GM21381 (cell line): ENCODE measurements around the gene MUC7.
"Not testable (repeated sequence)": the region's sequence is repeated elsewhere in the genome, so short reads cannot be mapped to it uniquely, and the experiment has no call there.

Experiments
- ATAC-seq: cut with Tn5 transposase; IDR thresholded peaks from one replicate; pipeline ENCODE4 v1.9.1; 2021; ENCODE audit warnings: mild to moderate bottlenecking, moderate library complexity; ENCODE audit not compliant: unreplicated experiment

Gene MUC7

DNA sequence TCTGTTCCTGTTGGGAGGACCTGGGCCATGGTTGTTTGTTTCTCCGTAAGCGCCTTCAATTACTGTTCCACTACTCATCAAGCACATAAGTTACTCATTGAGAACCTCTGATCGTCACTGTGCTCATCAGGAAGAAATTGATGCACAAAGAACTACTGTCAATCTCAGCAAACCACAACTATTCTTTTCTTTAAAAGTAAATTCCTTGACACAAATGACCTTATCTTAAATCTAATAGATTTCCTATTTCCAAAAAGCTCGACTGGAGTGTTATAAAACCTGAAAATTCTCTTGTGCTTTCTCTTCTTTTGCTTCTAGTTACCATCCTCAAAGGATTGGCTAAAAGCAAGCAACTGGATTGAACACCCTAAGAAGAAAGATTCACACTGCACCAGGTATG, at the start of gene MUC7:
TSS of gene MUC7 (plus strand) at position 301 of the 400 bp plus-strand sequence. CDS start 1,825 bp downstream, outside the sequence.
- no peak for ATAC-seq

DNA sequence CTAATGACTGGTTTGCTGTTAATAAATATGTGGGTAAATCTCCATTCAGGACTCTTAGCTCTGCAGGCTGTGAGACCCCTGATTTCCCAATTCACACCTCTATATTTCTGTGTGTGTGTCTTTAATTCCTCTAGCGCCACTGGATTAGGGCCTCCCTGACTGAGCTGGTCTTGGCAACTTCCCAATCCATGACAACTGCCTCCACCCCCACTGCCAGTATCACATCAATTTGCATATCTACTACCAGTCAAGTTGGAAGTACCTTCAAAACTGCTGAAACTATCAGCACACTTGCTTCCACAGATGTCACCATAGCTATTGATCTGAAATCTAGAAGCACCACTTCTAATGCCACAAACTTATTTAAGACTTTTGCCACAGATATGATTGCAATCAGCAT, 46.7 kb upstream of the MUC7 start:
- no peak for ATAC-seq

DNA sequence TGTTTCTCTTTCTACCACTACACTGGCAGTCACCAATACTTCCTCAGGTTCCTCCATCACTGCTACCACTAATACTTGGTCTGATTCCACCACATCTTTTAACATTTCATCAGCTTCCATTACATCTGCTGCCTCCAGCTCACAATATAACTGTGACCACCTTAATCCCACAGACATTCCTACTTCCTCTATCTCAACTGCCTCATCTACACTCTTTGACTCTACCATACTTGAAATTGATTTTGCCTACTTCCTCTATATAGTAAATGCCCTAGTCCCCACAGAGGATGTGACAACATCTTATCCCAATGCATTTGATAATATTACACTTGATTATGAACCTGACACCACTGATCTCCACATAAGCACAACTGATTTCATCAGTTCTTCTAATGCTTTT, 45.2 kb upstream of the MUC7 start:
- ATAC-seq: no peak

DNA sequence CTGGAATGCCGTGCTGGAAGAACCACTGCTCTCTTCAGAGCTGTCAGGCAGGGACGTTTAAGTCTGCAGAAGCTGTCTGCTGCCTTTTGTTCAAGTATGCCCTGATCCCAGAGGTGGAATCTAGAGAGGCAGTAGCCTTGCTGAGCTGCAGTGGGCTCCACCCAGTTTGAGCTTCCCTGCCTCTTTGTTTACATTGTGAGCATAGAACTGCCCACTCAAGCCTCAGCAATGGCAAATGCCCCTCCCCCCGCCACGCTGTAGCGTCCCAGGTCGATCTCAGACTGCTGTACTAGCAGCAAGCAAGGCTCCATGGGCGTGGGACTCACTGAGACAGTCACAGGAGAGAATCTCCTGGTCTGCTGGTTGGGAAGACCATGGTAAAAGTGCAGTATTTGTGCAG, 34.8 kb upstream of the MUC7 start:
- ATAC-seq: no peak

DNA sequence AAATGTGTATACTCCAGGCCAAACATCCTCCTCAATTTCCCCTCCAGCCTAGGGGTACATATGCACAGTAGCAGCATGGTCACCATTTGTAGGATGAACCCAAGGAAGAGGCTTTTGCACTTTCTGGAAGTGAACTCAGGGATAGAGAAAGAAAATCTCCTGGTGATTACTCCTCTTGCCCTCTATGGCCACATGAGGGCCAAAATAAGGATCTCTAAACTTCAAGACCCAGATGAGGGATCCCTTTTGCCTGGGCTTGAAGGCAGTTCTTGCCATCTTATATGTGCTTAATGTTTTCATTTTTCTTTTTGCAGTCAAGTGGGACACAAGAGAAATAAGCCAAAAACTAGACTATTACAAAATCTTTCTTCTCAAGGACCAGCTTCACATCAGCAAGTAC, 29.5 kb upstream of the MUC7 start:
- ATAC-seq: no peak

DNA sequence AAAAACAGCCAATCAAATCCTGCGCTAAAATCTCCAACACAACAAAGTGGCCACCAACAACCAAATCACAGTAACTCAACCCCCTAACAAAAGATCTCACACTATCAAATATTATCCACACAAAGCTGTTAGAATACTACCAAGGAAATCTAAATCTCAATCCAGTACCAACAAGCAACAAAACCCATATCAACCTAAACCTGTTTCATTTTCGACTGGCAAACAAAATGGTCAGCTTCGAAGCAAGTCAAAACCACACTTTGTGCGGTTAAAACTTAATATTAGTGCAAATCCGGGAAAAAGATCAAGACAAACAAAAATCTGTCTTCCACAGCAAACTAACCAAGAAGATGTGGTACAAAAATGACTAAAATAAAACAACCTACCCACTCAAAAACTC, 28.7 kb upstream of the MUC7 start:
- no peak for ATAC-seq

DNA sequence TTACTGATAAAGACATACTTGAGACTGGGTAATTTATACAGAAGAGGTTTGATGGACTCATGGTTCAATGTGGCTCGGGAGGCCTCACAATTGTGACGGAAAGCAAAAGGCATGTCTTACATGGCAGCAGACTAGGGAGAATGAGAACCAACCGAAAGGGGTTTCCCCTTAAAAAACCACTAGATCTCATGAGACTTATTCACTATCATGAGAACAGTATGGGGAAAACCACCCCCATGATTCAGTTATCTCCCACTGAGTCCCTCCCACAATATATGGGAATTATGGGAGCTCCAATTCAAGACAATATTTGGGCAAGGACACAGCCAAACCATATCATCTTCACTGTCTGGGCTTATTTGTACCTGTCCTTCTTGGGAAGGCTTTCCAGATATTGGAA, 22.8 kb upstream of the MUC7 start:
- no peak for ATAC-seq

DNA sequence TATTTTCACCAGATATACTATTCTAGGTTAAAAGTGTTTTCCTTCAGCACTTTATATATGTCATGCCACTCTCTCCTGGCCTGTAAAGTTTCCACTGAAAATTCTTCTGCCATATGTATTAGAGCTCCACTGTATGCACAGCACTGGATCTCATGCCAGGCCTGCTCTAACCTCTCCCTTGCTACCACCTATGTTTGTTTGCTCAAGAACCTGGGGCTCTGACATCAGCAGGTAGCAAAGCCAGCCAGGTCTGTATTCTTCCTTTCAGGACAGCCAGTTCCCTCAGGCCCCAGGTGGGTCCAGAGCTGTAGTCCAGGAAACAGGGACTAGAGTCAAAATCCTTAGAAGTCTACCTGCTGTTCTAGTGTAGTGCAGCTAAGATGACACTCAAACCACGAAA, 19.1 kb upstream of the MUC7 start:
- no peak for ATAC-seq

DNA sequence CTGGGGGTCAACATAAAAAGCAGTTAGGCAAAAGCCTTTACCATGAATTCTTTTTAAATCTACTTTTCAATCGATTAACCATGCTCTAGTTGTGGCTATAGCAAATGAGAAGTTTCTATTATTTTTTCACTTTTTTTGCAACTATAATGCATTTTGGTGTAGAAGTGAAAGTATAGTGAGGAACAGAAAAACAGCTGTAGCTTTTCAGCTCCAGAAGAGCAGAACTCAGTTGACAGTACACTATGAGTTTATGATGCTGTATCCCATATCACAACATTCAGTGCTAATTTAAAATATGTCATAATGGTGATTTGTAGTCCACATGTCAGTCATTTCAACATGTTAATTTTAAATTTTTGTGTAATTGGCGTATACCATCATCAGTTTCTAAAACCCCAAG, 8.7 kb upstream of the MUC7 start:
- ATAC-seq: no peak

- ATAC-seq: no peak
Measured at GRCh38 chr4:70473679-70474078, 1.7 kb downstream of the MUC7 start.

- ATAC-seq: no peak
Measured at GRCh38 chr4:70488748-70489147, 16.8 kb downstream of the MUC7 start.

DNA sequence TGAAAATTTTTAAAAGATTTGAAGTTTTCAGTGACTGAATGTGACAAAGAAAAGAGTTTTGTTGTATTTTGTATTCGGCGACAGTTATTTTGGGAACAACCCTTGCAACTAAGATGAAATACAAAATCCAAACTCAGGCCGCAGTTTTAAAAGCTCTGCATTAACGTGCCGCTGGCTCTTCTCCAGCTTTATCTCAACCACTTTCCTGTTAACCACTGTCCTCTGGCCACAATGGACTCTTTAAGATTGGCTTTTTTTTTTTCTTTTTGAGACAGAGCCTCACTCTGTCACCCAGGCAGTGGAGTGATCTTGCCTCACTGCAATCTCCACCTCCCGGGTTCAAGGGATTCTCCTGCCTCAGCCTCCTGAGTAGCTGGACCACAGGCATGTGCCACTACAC, 24.2 kb downstream of the MUC7 start:
- no peak for ATAC-seq

DNA sequence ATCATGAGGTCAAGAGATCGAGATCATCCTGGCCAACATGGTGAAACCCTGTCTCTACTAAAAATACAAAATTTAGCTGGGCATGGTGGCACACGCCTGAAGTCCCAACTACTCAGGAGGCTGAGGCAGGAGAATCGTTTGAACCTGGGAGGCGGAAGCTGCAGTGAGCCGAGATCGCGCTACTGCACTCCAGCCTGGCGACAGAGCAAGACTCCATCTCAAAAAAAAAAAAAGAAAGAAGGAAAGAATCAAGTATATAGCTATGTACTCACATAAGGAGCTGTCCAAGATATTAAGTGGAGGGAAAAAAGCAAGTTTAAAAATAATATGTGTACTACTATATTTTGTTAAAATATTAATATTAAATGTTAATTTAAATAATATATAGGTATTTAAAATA, 29.8 kb downstream of the MUC7 start:
- not testable (repeated sequence) for ATAC-seq

- ATAC-seq: no peak
Measured at GRCh38 chr4:70504733-70505132, 32.7 kb downstream of the MUC7 start.

- ATAC-seq: peak; percentile 92
Measured at GRCh38 chr4:70505151-70505748, 33.3 kb downstream of the MUC7 start.

DNA sequence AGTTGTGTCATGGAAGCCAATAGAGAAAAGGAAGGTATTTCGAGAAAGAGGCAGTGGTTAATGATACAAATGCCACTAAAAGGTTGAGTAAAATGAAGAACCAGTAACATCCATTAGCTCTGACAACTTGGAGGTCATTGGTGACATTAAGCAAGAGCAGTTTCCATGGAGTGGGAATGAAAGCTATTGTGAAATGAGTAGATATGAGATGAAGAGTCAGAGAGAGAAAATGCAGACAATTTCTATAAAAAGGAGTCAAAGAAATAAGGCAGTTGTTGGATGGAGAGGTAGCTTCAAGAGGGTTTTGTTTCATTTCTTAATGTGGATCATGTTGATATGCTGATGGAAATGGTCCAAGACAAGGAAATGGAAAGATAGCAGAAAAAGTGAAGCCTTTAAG, 36.8 kb downstream of the MUC7 start:
- ATAC-seq: no peak

GRCh38 chr4:70511365-70511764, 39.4 kb downstream of the MUC7 start:
- ATAC-seq: no peak

GRCh38 chr4:70515367-70516250, 43.6 kb downstream of the MUC7 start:
- ATAC-seq: no peak

DNA sequence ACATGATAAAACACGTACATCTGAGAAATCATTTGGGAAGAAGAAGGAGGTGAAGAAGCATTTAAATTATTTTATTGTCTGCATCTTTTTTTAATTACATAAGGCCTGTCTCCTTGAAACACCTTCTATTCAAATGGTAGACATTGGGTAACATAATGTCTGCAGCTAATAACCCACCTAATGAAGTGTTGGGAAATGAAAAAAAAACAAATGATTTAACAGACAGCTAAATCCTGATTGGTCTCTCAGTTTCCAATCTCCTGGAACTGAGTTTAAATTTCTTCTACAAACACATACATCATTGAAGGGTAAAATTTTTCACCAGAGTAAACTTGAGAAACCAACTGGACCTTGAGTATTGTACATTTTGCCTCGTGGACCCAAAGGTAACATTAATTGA, 46.3 kb downstream of the MUC7 start, which contains the start of gene AMTN:
TSS of gene AMTN (plus strand) at position 301 of the 400 bp plus-strand sequence. CDS start 209 bp downstream, outside the sequence.
- no peak for ATAC-seq

GRCh38 chr4:70518716-70519115, 46.7 kb downstream of the MUC7 start:
- ATAC-seq: no peak

- ATAC-seq: no peak
Measured at GRCh38 chr4:70522626-70523025, 50.6 kb downstream of the MUC7 start.

DNA sequence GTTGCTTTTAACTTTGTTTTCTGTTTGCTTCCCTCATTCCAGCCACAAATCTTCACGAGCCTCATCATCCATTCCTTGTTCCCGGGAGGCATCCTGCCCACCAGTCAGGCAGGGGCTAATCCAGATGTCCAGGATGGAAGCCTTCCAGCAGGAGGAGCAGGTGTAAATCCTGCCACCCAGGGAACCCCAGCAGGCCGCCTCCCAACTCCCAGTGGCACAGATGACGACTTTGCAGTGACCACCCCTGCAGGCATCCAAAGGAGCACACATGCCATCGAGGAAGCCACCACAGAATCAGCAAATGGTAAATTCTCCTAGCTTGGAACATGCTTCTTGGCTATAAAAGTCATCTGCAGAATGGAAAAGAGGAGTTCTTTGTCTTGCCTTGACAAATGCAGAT, 59.0 kb downstream of the MUC7 start:
- no peak for ATAC-seq
